K562 (cell line): ENCODE data around the gene BMP6. TPM values are rescaled to one million over a fixed set of nuclear protein-coding genes. Genes with fewer than 3 reads are reported as not detected.

ENCODE experiments used
- ATAC-seq: fragments of 200-7000 bp; cut with Tn5 transposase; 3 replicates; pipeline ENCODE4 v1.9.1; 2020; ENCODE audit warnings: moderate library complexity
- BruUV-seq: library from RNA; stranded (reverse); fragments of 400-500 nt; replicated peaks from 2 replicates; lab custom pipeline; 2021; lab: Mats Ljungman, UMichigan
- CTCF ChIA-PET: fragments of 300-600 bp; formaldehyde crosslinking; extraction: SDS; loops from one replicate; lab custom pipeline; 2021; ENCODE audit warnings: low intra/inter-chr PET ratio; lab: Yijun Ruan, JAX
- POLR2A ChIA-PET: fragments of 300-600, 350-650 bp; sonication (Branson Sonifier 250); formaldehyde crosslinking; extraction: SDS; loops from one replicate; lab custom pipeline; 2021; ENCODE audit warnings: antibody characterized with exemption, inconsistent platforms; lab: Yijun Ruan, JAX
- DNase-seq, 4 experiments: peaks; one replicate each; pipeline versions ENCODE4 v3.0.0 to v3.0.0-alpha.2; 2011 to 2018; ENCODE audit warnings: low spot score in 3 of 4, mixed read lengths in 3 of 4; ENCODE audit errors: extremely low read depth in 1 of 4
- FAIRE-seq: peaks from 2 replicates; lab custom pipeline; 2011; peaks lifted over from hg19 to GRCh38; lab: Jason Lieb, UNC
- H2AFZ ChIP-seq: 2 replicates; pipeline ENCODE4 v1.6.0; 2011; ENCODE audit warnings: low read depth, low read length, control low read depth, inconsistent platforms
- H3K27ac ChIP-seq: fragments of 200-600 bp; 3 replicates; pipeline ENCODE4 v1.8.0; 2011; ENCODE audit warnings: low read depth, mild to moderate bottlenecking, control low read depth, inconsistent platforms, low read length, moderate library complexity, mixed read lengths; ENCODE audit errors: extremely low read depth
- H3K27me3 ChIP-seq, 2 experiments: fragments of 300-600 bp in 1 of 2; 2 replicates in 1 of 2; 3 replicates in 1 of 2; pipeline versions ENCODE4 v1.6.0 to v1.8.0; 2011; ENCODE audit warnings: inconsistent platforms in 2 of 2, low read length in 2 of 2, mild to moderate bottlenecking in 1 of 2, mixed read lengths in 1 of 2, moderate library complexity in 1 of 2; ENCODE audit not compliant: control insufficient read depth in 2 of 2, insufficient read depth in 2 of 2
- H3K36me3 ChIP-seq: fragments of 300-600 bp; 3 replicates; pipeline ENCODE4 v1.8.0; 2011; ENCODE audit warnings: mild to moderate bottlenecking, low read length, inconsistent platforms; ENCODE audit not compliant: control insufficient read depth, insufficient read depth
- H3K4me1 ChIP-seq, 2 experiments: fragments of 200-600 bp in 1 of 2; replicated peaks in 1 of 2; 2 replicates in 1 of 2; 3 replicates in 1 of 2; pipeline versions ENCODE4 v1.5.1 to v1.8.0; 2011; ENCODE audit warnings: inconsistent platforms in 2 of 2, low read length in 2 of 2, mild to moderate bottlenecking in 1 of 2, mixed read lengths in 1 of 2, moderate library complexity in 1 of 2; ENCODE audit not compliant: control insufficient read depth in 2 of 2, insufficient read depth in 2 of 2
- H3K4me2 ChIP-seq: 2 replicates; pipeline ENCODE4 v1.6.1; 2011; ENCODE audit warnings: low read length, control low read depth, inconsistent platforms, mixed read lengths; ENCODE audit not compliant: insufficient read depth
- H3K4me3 ChIP-seq: fragments of 200-600 bp; sonication (generic), shearing (Covaris generic); 2 replicates; pipeline ENCODE4 v1.5.1; 2016; ENCODE audit warnings: control low read depth, inconsistent platforms
- H3K79me2 ChIP-seq: fragments of 200-600 bp; 3 replicates; pipeline ENCODE4 v1.8.0; 2011; ENCODE audit warnings: low read length, inconsistent platforms; ENCODE audit not compliant: control insufficient read depth, insufficient read depth
- H3K9ac ChIP-seq, 2 experiments: 2 replicates each; pipeline versions ENCODE4 v1.6.0 to v1.6.1; 2011; ENCODE audit warnings: low read depth in 2 of 2, low read length in 2 of 2, control low read depth in 1 of 2, inconsistent platforms in 1 of 2, mild to moderate bottlenecking in 1 of 2, mixed read lengths in 1 of 2; ENCODE audit not compliant: insufficient read depth in 1 of 2
- H3K9me1 ChIP-seq: one replicate; pipeline ENCODE4 v1.6.0; 2011; ENCODE audit warnings: inconsistent platforms, mild to moderate bottlenecking, low read length, moderate library complexity; ENCODE audit not compliant: control insufficient read depth, insufficient read depth
- H3K9me3 ChIP-seq: replicated peaks from 2 replicates; pipeline ENCODE4 v1.5.1; 2011; ENCODE audit warnings: low read depth, low read length, inconsistent platforms; ENCODE audit not compliant: control insufficient read depth, insufficient read depth
- H4K20me1 ChIP-seq: replicated peaks from 2 replicates; pipeline ENCODE4 v1.6.1; 2011; ENCODE audit warnings: low read length, inconsistent platforms, mixed read lengths; ENCODE audit not compliant: control insufficient read depth, insufficient read depth
- DLX4 ChIP-seq: fragments of 250-450 bp; sonication (Bioruptor Pico); IDR thresholded peaks from 2 replicates; pipeline ENCODE4 v1.6.1; 2021; ENCODE audit warnings: mild to moderate bottlenecking
- NR3C1 ChIP-seq: sonication (generic); formaldehyde crosslinking; IDR thresholded peaks from 2 replicates; pipeline ENCODE4 v1.8.1; 2022; ENCODE audit warnings: missing genetic modification reagents
- PHF8 ChIP-seq: fragments of 200-600 bp; sonication (generic); IDR thresholded peaks from 2 replicates; pipeline ENCODE4 v1.6.1; 2012; ENCODE audit warnings: mixed run types, mild to moderate bottlenecking, inconsistent platforms, low read length, moderate library complexity, borderline replicate concordance
- POLR2AphosphoS5 ChIP-seq: IDR thresholded peaks from 2 replicates; pipeline ENCODE4 v1.6.1; 2011; ENCODE audit warnings: mild to moderate bottlenecking, low read depth, low read length, moderate library complexity; ENCODE audit not compliant: control insufficient read depth, insufficient read depth
- PRPF4 ChIP-seq: fragments of 200-400 bp; formaldehyde crosslinking; IDR thresholded peaks from one replicate; pipeline ENCODE4 v1.6.1; 2017; ENCODE audit warnings: low read length, low read depth, mild to moderate bottlenecking; ENCODE audit not compliant: insufficient read depth, poor library complexity, severe bottlenecking
- SETDB1 ChIP-seq: IDR thresholded peaks from one replicate; pipeline ENCODE4 v1.6.1; 2012; ENCODE audit warnings: low read length, control low read depth, inconsistent platforms
- ZNF395 ChIP-seq: fragments of 200-800 bp; sonication (Bioruptor generic); IDR thresholded peaks from 2 replicates; pipeline ENCODE4 v1.6.1; 2017; ENCODE audit warnings: missing genetic modification characterization, missing compliant biosample characterization
- WGBS: fragments of 100-300 bp; shearing (Covaris generic); methylation state at CpG from one replicate; pipeline ENCODE4 v1.1.6; 2016; ENCODE audit warnings: low coverage, mixed read lengths; ENCODE audit not compliant: insufficient coverage; ENCODE audit errors: missing lambda C conversion rate; 5-methylcytosine and 5-hydroxymethylcytosine counted together
- in situ Hi-C: fragments of 300-500 bp; cut with MboI; formaldehyde crosslinking; loops from 4 replicates; pipeline ENCODE4 v1.15.0; 2018; ENCODE audit warnings: inconsistent platforms, mixed read lengths
- intact Hi-C: fragments of 100-400 bp; cut with micrococcal nuclease; formaldehyde crosslinking; loops from 2 replicates; pipeline ENCODE4 v1.14.2; 2022
- polyA plus RNA-seq, 8 experiments: library from polyadenylated mRNA; depleted of rRNA in 4 of 8; stranded (reverse) in 5 of 8; unstranded in 3 of 8; fragments of >200 nt; fragmentation: Nextera tagmentation in 2 of 8; fragmentation: Illumina TruSeq in 1 of 8; extraction: Ambion mirVana in 2 of 8; extraction: Trizol in 1 of 8; gene quantifications; 2 replicates each; pipeline versions ENCODE4 v1.2.1 to v1.2.3, GENCODE V29; 2011 to 2014; ENCODE audit warnings: inconsistent platforms in 1 of 8, missing spikeins in 1 of 8
- total RNA-seq, 7 experiments: library from RNA; depleted of rRNA in 6 of 7; stranded (reverse); fragments of >200 nt in 6 of 7; fragmentation: Illumina TruSeq in 2 of 7; extraction: Trizol in 2 of 7; gene quantifications; 2 replicates each; pipeline versions ENCODE4 v1.2.1 to v1.2.3, GENCODE V29; 2011 to 2021; ENCODE audit warnings: low replicate concordance in 1 of 7

Gene BMP6
- total and polyA plus RNA-seq, 9 of the 15 experiments (the other 6 are each of a cell fraction or from before 2014, with no cell fraction given): 0.01 to 0.13 (median 0.06) TPM; not detected in 3

- peaks cover 96% of the 10 kb centered on the region for H3K36me3 ChIP-seq
- CTCF ChIA-PET: interaction anchor here (0.7 kb wide), 1 partner anchor 83 kb away, joined by 3 read pairs; no protein-coding TSS in a partner anchor
- in situ Hi-C loops: no loop called here
These were observed 170.6 kb downstream of the BMP6 start for GRCh38 chr6:7896465-7896987.

More at GRCh38 chr6:7896465-7896987, 170.6 kb downstream of the BMP6 start:
- no peak for DNase-seq
- no peaks in the 10 kb centered on the region for H3K27me3 ChIP-seq
- no peak for ATAC-seq
- peaks cover 5 to 31% of the 10 kb centered on the region in 2 experiments for H3K4me1 ChIP-seq
- no peak overlapping the region for H2AFZ ChIP-seq
- intact Hi-C loops: loop anchor here (5.0 kb wide), 1 partner anchor 166 kb away; the partner anchor contains the start of gene BLOC1S5
- no peaks in the 10 kb centered on the region for H3K9me3 ChIP-seq
- H3K4me2 ChIP-seq: no peak overlapping the region
- no peak for FAIRE-seq
- no peak overlapping the region for H3K27ac ChIP-seq
- H3K9me1 ChIP-seq: peaks cover 10% of the 10 kb centered on the region
- TF ChIP-seq SETDB1: no peak
- TF ChIP-seq PRPF4: no peak
- TF ChIP-seq ZNF395 (CRISPR knock-in tag): no peak
- TF ChIP-seq NR3C1 (CRISPR knock-in tag): no peak
- no peak for TF ChIP-seq DLX4 (CRISPR knock-in tag)
- TF ChIP-seq POLR2AphosphoS5: no peak
- TF ChIP-seq PHF8: no peak
- H3K79me2 ChIP-seq: peaks cover 15% of the 10 kb centered on the region; the same call in 2 of the 3 replicates
- POLR2A ChIA-PET: no interaction called here
- no TSS peak for BruUV-seq
- H3K4me3 ChIP-seq: no peak overlapping the region
- H3K9ac ChIP-seq: no peak overlapping the region
- peaks cover 36% of the 10 kb centered on the region for H4K20me1 ChIP-seq
- 97% methylated on average over 6 of the region's 6 CpGs for WGBS
